Smooth muscle cell (in vitro differentiated cells): Measurements from ENCODE around the gene STIM2. TPM values are rescaled to one million over a fixed set of nuclear protein-coding genes. Genes with fewer than 3 reads are reported as not detected.
A peak's percentile ranks its signal among the peaks of the same experiment; 100 is the strongest.

Experiments used
- DNase-seq: peaks from one replicate; lab custom pipeline; 2025; ENCODE audit not compliant: unreplicated experiment; lab: John Stamatoyannopoulos, UW
- H2AFZ ChIP-seq: fragments of 200-600 bp; sonication (generic); 2 replicates; pipeline ENCODE4 v1.6.0; 2016; ENCODE audit warnings: antibody characterized with exemption, low read depth, mild to moderate bottlenecking
- H3F3A ChIP-seq: fragments of 200-600 bp; sonication (generic); 2 replicates; pipeline ENCODE4 v1.6.0; 2017; ENCODE audit warnings: antibody characterized with exemption, low read depth
- H3K27ac ChIP-seq: fragments of 200-600 bp; sonication (generic); 2 replicates; pipeline ENCODE4 v1.5.1; 2016; ENCODE audit warnings: low read depth, mild to moderate bottlenecking
- H3K27me3 ChIP-seq: fragments of 200-600 bp; sonication (generic); 2 replicates; pipeline ENCODE4 v1.6.1; 2016; ENCODE audit warnings: low read depth, mild to moderate bottlenecking
- H3K36me3 ChIP-seq: fragments of 200-600 bp; sonication (generic); 2 replicates; pipeline ENCODE4 v1.5.1; 2016; ENCODE audit warnings: low read depth
- H3K4me1 ChIP-seq: fragments of 200-600 bp; sonication (generic); 2 replicates; pipeline ENCODE4 v1.5.1; 2016; ENCODE audit warnings: low read depth
- H3K4me2 ChIP-seq: fragments of 200-600 bp; sonication (generic); 2 replicates; pipeline ENCODE4 v1.6.0; 2016; ENCODE audit warnings: mild to moderate bottlenecking
- H3K4me3 ChIP-seq: fragments of 200-600 bp; sonication (generic); 2 replicates; pipeline ENCODE4 v1.5.1; 2016; ENCODE audit warnings: mild to moderate bottlenecking
- H3K79me2 ChIP-seq: fragments of 200-600 bp; sonication (generic); 2 replicates; pipeline ENCODE4 v1.6.0; 2016; ENCODE audit warnings: low read depth, mild to moderate bottlenecking
- H3K9ac ChIP-seq: fragments of 200-600 bp; sonication (generic); 2 replicates; pipeline ENCODE4 v1.6.0; 2016; ENCODE audit warnings: low read depth
- H3K9me3 ChIP-seq: fragments of 200-600 bp; sonication (generic); replicated peaks from 2 replicates; pipeline ENCODE4 v1.5.1; 2016; ENCODE audit warnings: low read depth
- H4K20me1 ChIP-seq: fragments of 200-600 bp; sonication (generic); 2 replicates; pipeline ENCODE4 v1.6.0; 2016; ENCODE audit warnings: low read depth
- WGBS: methylation state at CpG from one replicate; pipeline ENCODE4 v1.1.7; 2016; ENCODE audit warnings: low lambda C conversion rate; 5-methylcytosine and 5-hydroxymethylcytosine counted together
- polyA plus RNA-seq: library from polyadenylated mRNA; unstranded; fragments of >200 nt; fragmentation: Nextera tagmentation; extraction: Ambion mirVana; gene quantifications from 2 replicates; pipeline ENCODE4 v1.2.1, GENCODE V29; 2016
- total RNA-seq: library from RNA; depleted of rRNA; stranded (reverse); fragments of >200 nt; gene quantifications from 2 replicates; pipeline ENCODE4 v1.2.3, GENCODE V29; 2014
- TF ChIP-seq, protein P1 (sequence below): fragments of 200-600 bp; sonication (generic); IDR thresholded peaks from 2 replicates; pipeline ENCODE4 v1.5.1; 2017; ENCODE audit warnings: borderline replicate concordance, mild to moderate bottlenecking, antibody characterized with exemption; ENCODE audit not compliant: insufficient read depth, poor library complexity, severe bottlenecking

Gene STIM2
- total and polyA plus RNA-seq, 2 experiments from 2014 or later, result 31.0 to 69.0 TPM

DNA sequence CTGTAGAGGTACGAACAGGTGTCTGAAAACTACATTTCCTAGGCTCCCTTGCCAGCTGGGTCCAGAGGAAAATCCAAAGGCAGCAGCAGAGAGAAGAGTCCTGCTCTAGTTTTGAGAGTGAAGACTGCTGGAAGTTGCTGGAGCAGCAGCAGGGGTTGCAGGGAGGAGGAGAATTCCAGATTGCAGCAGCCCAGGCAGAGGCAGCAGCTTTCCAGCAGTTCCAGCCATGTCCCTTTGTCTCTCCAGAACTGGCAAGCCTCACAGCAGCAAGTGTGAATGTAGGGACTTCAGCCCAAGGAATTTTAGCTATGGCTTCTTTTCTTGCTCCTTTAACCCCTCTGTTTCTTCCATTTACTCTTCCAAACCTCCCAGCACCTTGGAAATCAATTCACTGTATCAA, 24.1 kb upstream of the STIM2 start:
- Histone ChIP-seq H3K4me3 (no peak overlapping the region), H3K27me3 (no peaks in the 10 kb centered on the region), H3K36me3 (no peaks in the 10 kb centered on the region), H3K9me3 (no peaks in the 10 kb centered on the region), H3K79me2 (no peaks in the 10 kb centered on the region), H3K4me2 (no peak overlapping the region), H3K4me1 (peaks cover 4% of the 10 kb centered on the region), H3K27ac (no peak overlapping the region), H2AFZ (no peak overlapping the region), H3K9ac (no peak overlapping the region), H4K20me1 (no peaks in the 10 kb centered on the region), H3F3A (no peaks in the 10 kb centered on the region)
- TF ChIP-seq, protein P1, sequence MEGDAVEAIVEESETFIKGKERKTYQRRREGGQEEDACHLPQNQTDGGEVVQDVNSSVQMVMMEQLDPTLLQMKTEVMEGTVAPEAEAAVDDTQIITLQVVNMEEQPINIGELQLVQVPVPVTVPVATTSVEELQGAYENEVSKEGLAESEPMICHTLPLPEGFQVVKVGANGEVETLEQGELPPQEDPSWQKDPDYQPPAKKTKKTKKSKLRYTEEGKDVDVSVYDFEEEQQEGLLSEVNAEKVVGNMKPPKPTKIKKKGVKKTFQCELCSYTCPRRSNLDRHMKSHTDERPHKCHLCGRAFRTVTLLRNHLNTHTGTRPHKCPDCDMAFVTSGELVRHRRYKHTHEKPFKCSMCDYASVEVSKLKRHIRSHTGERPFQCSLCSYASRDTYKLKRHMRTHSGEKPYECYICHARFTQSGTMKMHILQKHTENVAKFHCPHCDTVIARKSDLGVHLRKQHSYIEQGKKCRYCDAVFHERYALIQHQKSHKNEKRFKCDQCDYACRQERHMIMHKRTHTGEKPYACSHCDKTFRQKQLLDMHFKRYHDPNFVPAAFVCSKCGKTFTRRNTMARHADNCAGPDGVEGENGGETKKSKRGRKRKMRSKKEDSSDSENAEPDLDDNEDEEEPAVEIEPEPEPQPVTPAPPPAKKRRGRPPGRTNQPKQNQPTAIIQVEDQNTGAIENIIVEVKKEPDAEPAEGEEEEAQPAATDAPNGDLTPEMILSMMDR, result no peak
- 87% methylated on average over 1 of the region's 1 CpG for WGBS
- DNase-seq, result no peak

DNA sequence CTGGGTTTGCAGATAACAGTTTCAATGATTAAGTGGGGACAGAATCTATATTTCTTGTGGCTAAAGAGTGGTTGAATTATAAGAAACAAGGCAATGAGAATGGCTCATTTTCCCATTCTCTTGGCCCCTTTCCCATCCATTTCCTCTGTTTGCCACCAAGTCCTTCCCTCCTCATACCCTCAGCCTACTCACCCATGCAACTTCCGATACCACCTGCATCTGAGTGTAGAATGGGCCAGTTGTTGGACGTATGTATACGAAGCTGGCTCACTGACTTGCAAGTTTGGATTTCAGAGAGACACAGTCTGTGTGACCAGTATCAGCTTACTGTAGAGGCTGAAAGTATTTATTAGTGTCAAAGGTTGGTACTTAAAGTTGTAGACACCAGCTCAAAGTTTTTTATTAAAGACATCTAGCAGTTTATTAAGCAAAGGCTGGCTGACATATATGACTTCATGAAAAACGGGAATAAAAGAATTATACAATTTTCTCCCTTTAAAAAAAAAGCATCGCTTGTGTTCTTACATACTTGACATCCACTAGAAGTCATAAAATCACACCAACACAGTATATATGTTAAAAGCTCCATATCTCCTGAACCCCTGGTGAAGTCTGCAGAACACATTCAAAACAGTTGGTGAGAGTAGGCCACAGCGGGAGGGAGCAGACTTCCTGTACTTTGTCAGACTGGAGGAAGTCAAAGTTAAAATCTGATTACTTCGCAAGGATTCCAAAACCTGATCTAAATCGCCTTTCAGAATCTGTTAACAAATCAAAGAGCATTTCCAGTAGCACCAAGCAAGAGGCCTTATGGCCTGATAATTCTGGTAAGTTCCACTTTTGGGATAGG, 22.4 kb upstream of the STIM2 start:
- Histone ChIP-seq H3K27ac (peak overlapping the region; percentile 20), H3K9me3 (no peaks in the 10 kb centered on the region), H2AFZ (no peak overlapping the region), H3K9ac (no peak overlapping the region), H3K79me2 (no peaks in the 10 kb centered on the region), H4K20me1 (no peaks in the 10 kb centered on the region), H3K4me2 (peak overlapping the region; percentile 24), H3F3A (no peaks in the 10 kb centered on the region), H3K4me1 (no peaks in the 10 kb centered on the region), H3K36me3 (no peaks in the 10 kb centered on the region), H3K27me3 (no peaks in the 10 kb centered on the region), H3K4me3 (no peak overlapping the region)
- WGBS, result 69% methylated on average over 8 of the region's 8 CpGs
- DNase-seq, result no peak
- TF ChIP-seq, protein P1, result no peak

DNA sequence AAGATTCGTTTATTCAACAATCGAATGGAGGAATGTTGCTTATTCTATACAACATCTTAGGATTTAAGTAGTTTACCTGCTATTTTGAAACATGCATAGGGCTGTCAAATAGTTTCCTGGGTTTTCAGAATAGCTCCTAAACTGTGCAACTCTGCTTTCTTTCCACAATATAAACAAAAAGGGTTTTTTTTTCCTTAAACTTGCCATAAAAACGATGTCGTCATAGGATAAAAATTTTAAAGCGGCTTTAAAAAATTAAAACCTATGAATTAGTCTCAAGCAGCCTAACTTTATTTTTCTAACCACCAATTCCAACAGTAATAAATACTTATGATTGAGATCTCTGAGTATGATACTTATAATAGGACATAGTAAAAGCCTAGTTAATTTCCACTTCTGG, 21.6 kb upstream of the STIM2 start:
- Histone ChIP-seq H3K9me3 (no peaks in the 10 kb centered on the region), H3K36me3 (no peaks in the 10 kb centered on the region), H3F3A (no peaks in the 10 kb centered on the region), H2AFZ (no peak overlapping the region), H3K4me1 (no peaks in the 10 kb centered on the region), H4K20me1 (no peaks in the 10 kb centered on the region), H3K27ac (peak overlapping the region; percentile 20), H3K79me2 (no peaks in the 10 kb centered on the region), H3K4me3 (no peak overlapping the region), H3K9ac (no peak overlapping the region), H3K4me2 (peak overlapping the region; percentile 24), H3K27me3 (no peaks in the 10 kb centered on the region)
- WGBS, result 57% methylated on average over 5 of the region's 5 CpGs
- no peak for DNase-seq
- TF ChIP-seq, protein P1, result no peak

DNA sequence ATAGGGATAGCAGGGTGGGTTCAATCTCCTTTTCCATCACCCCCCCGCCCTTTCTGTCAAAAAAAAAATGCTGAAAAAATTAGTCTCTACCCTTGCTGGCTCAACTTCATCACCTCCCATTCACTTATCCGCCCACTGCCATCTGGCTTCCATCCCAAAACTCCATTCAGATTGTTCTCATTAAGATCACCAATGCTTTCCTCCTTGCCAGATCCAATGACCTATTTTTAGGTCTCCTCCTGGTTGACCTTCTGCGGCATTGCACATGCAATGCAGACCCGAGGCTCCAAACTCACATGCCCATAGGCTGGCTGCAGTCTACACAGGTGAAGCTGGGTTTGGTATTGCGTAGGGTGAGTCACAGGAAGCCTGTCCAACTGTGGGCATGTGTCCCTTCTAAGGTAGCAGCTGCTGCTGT, 21.1 kb upstream of the STIM2 start:
- Histone ChIP-seq H3K4me2 (peak overlapping the region; percentile 24), H3K4me3 (no peak overlapping the region), H3K9ac (no peak overlapping the region), H4K20me1 (no peaks in the 10 kb centered on the region), H3K36me3 (no peaks in the 10 kb centered on the region), H3K4me1 (no peaks in the 10 kb centered on the region), H3K27ac (peak overlapping the region; percentile 20), H2AFZ (no peak overlapping the region), H3F3A (no peaks in the 10 kb centered on the region), H3K79me2 (no peaks in the 10 kb centered on the region), H3K9me3 (no peaks in the 10 kb centered on the region), H3K27me3 (no peaks in the 10 kb centered on the region)
- WGBS, result 75% methylated on average over 5 of the region's 5 CpGs
- DNase-seq, result no peak
- TF ChIP-seq, protein P1, result no peak
